ENCODE data around the gene SPACA1. TPM values are rescaled to one million over a fixed set of nuclear protein-coding genes. Genes with fewer than 3 reads are reported as not detected.

Gene SPACA1
- total RNA-seq, 2 donors from 2014 or later: not detected

DNA sequence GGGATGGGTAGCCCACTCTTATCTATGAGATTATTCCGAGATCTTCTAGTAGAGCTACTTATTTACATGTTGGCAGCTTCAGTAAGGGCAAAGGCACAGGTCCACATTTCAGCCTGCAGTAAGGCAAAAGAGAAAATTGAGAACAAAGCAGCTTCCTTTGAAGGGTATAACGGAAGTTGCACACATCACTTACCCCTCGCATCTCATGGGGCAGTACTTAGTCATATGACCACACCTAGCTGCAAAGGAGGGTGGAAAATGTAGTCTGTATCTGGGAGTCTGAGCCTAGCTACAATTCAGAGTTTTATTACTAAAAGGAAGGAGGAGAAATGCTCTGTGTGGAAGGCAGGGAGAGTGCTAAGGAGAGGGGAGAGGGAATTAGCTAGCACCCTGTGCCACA, 29.7 kb downstream of the SPACA1 start:
- no peaks in the 10 kb centered on the region for H3K27me3 ChIP-seq
- 46 to 51% methylated on average over 3 of the region's 3 CpGs for WGBS, 2 donors
- H3K27ac ChIP-seq: no peak overlapping the region
- no peaks in the 10 kb centered on the region for H3K9me3 ChIP-seq
- no peak overlapping the region for H3K4me3 ChIP-seq
- no peaks in the 10 kb centered on the region for H3K36me3 ChIP-seq (replicated peaks in 1 of 2; ENCODE audit: insufficient read depth in 1 of 2, low read depth in 2 of 2)
- intact Hi-C loops (cut with DNase I): no loop called here
- DNase-seq (no peak), ATAC-seq (no peak)
- H3K4me1 ChIP-seq: no peaks in the 10 kb centered on the region
- TF ChIP-seq, protein P1, sequence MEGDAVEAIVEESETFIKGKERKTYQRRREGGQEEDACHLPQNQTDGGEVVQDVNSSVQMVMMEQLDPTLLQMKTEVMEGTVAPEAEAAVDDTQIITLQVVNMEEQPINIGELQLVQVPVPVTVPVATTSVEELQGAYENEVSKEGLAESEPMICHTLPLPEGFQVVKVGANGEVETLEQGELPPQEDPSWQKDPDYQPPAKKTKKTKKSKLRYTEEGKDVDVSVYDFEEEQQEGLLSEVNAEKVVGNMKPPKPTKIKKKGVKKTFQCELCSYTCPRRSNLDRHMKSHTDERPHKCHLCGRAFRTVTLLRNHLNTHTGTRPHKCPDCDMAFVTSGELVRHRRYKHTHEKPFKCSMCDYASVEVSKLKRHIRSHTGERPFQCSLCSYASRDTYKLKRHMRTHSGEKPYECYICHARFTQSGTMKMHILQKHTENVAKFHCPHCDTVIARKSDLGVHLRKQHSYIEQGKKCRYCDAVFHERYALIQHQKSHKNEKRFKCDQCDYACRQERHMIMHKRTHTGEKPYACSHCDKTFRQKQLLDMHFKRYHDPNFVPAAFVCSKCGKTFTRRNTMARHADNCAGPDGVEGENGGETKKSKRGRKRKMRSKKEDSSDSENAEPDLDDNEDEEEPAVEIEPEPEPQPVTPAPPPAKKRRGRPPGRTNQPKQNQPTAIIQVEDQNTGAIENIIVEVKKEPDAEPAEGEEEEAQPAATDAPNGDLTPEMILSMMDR (IDR thresholded peaks at IDR 0.05): no peak
- TF ChIP-seq POLR2A (IDR thresholded peaks at IDR 0.05): no peak

DNA sequence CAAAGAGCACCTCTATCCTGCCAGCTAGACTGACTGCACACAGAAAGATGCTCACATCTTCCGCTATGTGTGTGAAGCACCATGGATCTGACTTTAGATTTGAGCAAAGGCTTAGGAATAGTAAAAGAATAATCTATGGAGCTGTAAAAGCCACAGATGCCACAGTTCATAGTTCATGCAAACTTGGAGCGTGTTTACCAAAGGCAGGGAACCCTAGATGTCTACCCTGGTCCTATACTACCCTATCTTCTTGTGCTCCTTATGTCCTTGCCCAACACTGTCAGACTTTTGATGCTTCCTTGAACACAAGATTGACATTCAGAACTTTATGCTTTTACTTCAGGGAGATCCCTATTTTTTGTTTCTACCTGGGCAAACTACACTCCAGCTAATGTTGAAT, 39.2 kb downstream of the SPACA1 start:
- DNase-seq (no peak), ATAC-seq (no peak)
- Histone ChIP-seq H3K36me3 (replicated peaks in 1 of 2; ENCODE audit: insufficient read depth in 1 of 2, low read depth in 2 of 2) (no peaks in the 10 kb centered on the region), H3K27me3 (no peaks in the 10 kb centered on the region), H3K27ac (no peak overlapping the region), H3K4me3 (no peak overlapping the region), H3K4me1 (no peaks in the 10 kb centered on the region), H3K9me3 (no peaks in the 10 kb centered on the region)
- TF ChIP-seq POLR2A (IDR thresholded peaks at IDR 0.05): no peak
- TF ChIP-seq, protein P1 (IDR thresholded peaks at IDR 0.05): no peak
- 78 to 89% methylated on average over 2 of the region's 2 CpGs for WGBS, 2 donors
- intact Hi-C loops (cut with DNase I): no loop called here

DNA sequence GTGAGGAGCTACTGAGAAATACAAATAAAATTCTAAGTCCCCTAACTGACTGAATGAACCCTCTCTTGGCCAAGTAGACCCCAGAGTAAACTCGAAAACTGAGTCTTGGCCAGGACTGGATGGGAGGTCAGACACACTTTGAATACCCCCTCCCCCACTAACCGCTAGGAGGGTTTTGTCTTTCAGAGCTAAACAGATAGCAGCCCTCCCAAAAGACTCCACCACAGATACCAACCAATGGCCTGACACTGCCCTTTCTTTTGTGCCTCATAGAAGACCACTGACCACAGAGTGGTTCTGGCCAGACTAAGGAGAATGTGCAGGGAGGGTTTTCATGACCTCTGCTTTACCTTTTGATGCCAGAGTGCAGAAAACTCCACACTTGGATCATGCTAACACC, 42.1 kb downstream of the SPACA1 start:
- ATAC-seq: no peak
- intact Hi-C loops (cut with DNase I): no loop called here
- Histone ChIP-seq H3K4me1 (no peaks in the 10 kb centered on the region), H3K27ac (no peak overlapping the region), H3K9me3 (no peaks in the 10 kb centered on the region), H3K27me3 (no peaks in the 10 kb centered on the region), H3K4me3 (no peak overlapping the region), H3K36me3 (replicated peaks in 1 of 2; ENCODE audit: insufficient read depth in 1 of 2, low read depth in 2 of 2) (no peaks in the 10 kb centered on the region)
- WGBS, 2 donors: 42 to 50% methylated on average over 2 of the region's 2 CpGs
- no peak for TF ChIP-seq POLR2A (IDR thresholded peaks at IDR 0.05)
- TF ChIP-seq, protein P1 (IDR thresholded peaks at IDR 0.05): no peak
- DNase-seq: no peak

DNA sequence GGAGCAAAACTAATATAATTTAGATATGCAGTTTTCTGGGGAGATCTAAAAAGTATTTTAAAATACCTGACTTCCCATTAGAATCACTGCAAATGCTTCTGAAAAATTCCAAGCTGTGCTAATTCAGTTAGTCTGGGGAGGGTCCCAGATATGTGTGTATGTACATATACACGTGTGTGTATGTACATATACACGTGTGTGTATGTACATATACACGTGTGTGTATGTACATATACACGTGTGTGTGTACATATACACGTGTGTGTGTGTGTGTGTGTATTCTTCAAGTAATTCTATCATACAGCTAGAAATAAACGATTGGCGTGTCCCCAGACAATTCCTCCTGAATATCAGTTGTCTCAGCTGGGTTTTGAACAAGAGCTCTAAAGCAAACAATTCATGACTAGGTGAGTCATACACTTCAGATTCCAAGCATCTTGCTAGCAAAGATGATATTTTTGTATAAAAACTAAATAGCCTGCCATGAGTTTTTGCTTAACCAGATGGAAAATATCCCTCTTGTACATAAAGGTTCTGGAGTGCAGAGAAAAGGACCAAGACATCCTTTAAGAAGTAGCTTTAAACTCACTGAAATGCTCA, 58.2 kb downstream of the SPACA1 start:
- no peaks in the 10 kb centered on the region for H3K36me3 ChIP-seq (replicated peaks in 1 of 2; ENCODE audit: insufficient read depth in 1 of 2, low read depth in 2 of 2)
- intact Hi-C loops (cut with DNase I): no loop called here
- WGBS, 2 donors: 46 to 65% methylated on average over 7 of the region's 7 CpGs
- H3K4me1 ChIP-seq: no peaks in the 10 kb centered on the region
- no peak overlapping the region for H3K27ac ChIP-seq
- no peaks in the 10 kb centered on the region for H3K9me3 ChIP-seq
- no peak for ATAC-seq
- no peak overlapping the region for H3K4me3 ChIP-seq
- no peak for TF ChIP-seq POLR2A (IDR thresholded peaks at IDR 0.05)
- TF ChIP-seq, protein P1 (IDR thresholded peaks at IDR 0.05): no peak
- no peaks in the 10 kb centered on the region for H3K27me3 ChIP-seq
- no peak for DNase-seq

DNA sequence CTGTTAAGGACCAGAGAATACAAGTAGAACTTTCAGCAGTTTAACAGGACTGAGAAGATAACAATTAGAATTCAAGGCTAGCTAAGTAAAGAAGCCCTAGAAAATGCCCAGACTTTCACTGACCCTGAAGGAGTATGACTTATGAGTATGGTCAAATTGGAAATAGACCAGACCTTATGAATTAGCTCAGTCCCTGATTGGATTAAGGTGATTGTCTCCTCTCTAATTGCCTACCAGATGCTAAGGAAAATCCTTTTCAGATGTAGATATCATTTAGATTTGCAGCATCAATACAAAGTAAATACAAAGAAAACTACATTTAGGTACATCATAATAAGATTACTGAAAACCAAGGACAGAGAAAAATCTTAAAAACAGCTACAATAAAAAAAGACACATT, 59.6 kb downstream of the SPACA1 start:
- no peaks in the 10 kb centered on the region for H3K4me1 ChIP-seq
- H3K36me3 ChIP-seq (replicated peaks in 1 of 2; ENCODE audit: insufficient read depth in 1 of 2, low read depth in 2 of 2): no peaks in the 10 kb centered on the region
- no peak overlapping the region for H3K4me3 ChIP-seq
- ATAC-seq: no peak
- H3K27me3 ChIP-seq: no peaks in the 10 kb centered on the region
- TF ChIP-seq POLR2A (IDR thresholded peaks at IDR 0.05): no peak
- TF ChIP-seq, protein P1 (IDR thresholded peaks at IDR 0.05): no peak
- intact Hi-C loops (cut with DNase I): no loop called here
- no peak for DNase-seq
- H3K9me3 ChIP-seq: no peaks in the 10 kb centered on the region
- H3K27ac ChIP-seq: no peak overlapping the region

All from body of pancreas (tissue), 4 donors.